Activated CD8-positive, alpha-beta memory T cell treated with anti-CD3 and anti-CD28 coated beads, Interleukin-2, amount 50 U/mL, for 4 hours (primary cell): ENCODE results near the gene CCNL2.
"Not testable (repeated sequence)": the region's sequence is repeated elsewhere in the genome, so short reads cannot be mapped to it uniquely, and the experiment has no call there.

Experiments used
- DNase-seq: peaks from one replicate; pipeline ENCODE4 v3.0.0-alpha.2; 2020

CCNL2 gene

GRCh38 chr1:1419363-1419812, 20.3 kb upstream of the CCNL2 start:
- DNase-seq = no peak

- DNase-seq = no peak
Measured at GRCh38 chr1:1418464-1419362, 19.6 kb upstream of the CCNL2 start.

- not testable (repeated sequence) for DNase-seq
Measured at GRCh38 chr1:1417825-1418463, 18.8 kb upstream of the CCNL2 start.

DNA sequence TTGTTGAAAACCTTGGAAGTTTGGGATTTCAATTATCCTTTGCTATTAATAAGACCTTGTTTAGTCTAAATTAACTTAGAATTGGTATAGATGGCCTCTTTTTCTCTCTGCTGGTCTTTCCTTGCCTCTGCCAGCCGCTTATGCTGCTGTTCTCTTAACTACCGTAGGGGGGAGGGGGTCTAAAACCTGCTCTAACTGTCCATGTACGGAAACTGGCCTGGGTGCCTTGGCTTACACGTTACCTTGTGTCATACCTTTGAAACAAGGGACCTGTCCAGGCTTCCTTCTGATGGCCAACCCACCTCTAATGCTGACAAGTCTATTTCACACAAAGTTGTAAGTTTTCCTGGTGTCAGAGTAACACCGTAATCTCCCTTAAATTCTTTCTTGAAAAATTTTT, 18.3 kb upstream of the CCNL2 start:
- DNase-seq = not testable (repeated sequence)

DNA sequence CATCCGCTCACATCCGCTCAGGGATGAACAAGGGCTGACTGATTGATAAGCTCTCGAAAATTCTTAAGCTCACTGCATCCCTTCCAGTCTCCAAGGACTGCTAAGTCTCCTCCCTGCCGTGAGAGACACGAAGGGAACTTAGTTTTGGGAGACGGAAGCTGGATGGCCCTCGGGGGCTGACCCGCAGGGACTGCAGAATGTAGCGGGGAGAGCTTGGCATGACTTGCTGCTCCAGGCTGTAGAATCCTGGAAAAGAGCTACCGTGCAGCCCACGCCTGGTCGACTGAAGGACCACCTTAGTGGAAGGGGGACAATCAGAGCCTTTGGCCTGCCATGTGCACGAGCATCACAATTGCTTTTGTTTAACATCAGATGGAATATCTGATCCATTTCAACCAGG, 16.6 kb upstream of the CCNL2 start:
- DNase-seq = no peak

GRCh38 chr1:1412311-1412902, 13.3 kb upstream of the CCNL2 start:
- DNase-seq = not testable (repeated sequence)

GRCh38 chr1:1411626-1412025, 12.5 kb upstream of the CCNL2 start:
- no peak for DNase-seq

GRCh38 chr1:1410238-1410637, 11.1 kb upstream of the CCNL2 start:
- DNase-seq = not testable (repeated sequence)

GRCh38 chr1:1407636-1408318, 8.6 kb upstream of the CCNL2 start:
- peak; percentile 34 for DNase-seq

DNA sequence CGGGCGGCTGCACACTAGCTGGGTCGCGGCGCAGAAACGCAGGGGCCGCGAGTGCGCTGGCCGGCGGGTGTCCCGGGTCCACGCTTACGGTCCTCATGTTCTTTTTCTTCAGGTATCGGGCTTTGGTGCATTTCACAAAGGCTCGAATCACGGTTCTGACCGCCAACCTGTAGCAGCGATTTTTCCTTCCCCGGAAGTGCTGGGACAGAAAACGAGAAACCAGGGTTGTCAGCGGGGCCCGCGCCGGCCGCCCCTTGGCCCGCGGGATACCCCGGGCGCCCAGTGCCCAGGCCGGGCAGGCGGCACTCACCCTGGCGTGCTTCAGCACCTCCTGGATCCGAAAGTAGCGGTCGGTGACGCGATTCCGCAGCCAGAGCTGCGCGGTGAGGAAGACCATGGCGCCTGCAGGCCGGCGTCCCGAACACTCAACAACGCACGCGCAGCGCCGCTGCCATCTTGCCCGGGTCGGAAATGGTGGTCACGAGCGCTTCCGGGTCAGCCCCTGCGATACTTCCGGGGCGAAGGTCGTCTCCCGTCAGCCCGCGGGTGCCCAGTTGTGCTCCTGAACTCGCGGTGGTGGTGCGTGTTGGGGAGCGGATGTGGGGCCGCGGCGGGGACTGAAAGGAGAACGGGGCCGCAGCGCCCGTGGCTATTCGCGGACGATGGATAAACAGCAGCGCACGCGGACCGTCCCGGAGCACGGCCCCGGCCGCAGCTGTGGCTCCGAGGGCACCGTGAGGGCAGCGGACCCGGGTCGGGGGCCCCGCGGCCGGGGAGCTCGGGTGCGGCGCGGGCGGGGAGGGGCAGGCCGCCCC, 7.9 kb upstream of the CCNL2 start, which contains the start of gene MRPL20:
MRPL20 (minus strand) TSS at position 473 of the 815 bp plus-strand sequence; CDS start at position 397, 76 bp downstream.
- DNase-seq = peak; percentile 94

DNA sequence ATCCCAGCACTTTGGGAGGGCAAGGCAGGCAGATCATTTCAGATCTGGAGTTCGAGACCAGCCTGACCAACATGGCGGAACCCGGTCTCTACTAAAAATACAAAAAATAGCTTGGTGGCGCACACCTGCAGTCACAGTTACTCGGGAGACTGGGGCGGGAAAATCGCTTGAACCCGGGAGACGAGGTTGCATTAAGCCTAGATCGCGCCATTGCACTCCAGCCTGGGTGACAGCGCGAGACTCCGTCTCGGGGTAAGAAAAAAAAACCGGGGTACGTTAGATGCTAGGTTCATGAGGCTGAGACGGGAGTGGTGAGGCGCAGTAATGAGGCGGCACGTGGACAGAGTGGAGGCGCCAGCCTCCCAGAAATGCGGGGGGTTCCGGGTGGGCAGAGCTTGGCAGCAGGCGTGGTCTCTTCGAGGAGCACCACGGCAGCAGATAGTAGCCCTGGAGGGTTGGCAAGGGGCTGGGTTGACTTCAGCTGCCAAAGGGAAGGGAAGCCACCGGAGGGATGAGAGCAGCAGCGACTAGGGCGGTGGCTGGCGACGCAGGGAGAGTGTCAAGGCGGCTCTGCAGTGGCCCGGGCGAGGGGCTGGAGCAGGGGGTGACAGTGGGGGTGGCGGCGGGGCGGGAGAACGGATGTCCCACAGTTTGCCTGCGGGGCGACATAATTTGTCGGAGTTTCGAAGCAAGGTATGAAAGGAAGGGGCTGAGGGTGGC, 7.1 kb upstream of the CCNL2 start:
- no peak for DNase-seq

GRCh38 chr1:1403653-1404052, 4.5 kb upstream of the CCNL2 start:
- DNase-seq = no peak

DNA sequence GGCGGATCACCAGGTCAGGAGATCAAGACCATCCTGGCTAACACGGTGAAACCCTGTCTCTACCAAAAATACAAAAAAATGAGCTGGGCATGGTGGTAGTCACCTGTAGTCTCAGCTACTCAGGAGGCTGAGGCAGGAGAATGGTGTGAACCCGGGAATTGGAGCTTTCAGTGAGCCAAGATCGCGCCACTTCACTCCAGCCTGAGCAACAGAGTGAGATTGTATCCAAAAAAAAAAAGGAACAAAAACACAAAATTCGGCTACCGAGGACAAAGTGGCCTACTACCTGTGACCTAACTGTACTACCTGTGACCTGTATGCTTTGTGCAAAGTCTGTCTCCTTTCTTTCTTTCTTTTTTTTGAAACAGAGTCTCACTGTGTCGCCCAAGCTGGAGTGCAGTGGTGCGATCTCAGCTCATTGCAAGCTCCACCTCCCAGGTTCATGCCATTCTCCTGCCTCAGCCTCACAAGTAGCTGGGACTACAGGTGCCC, 3.8 kb upstream of the CCNL2 start:
- DNase-seq = not testable (repeated sequence)

GRCh38 chr1:1402072-1402900, 3.2 kb upstream of the CCNL2 start:
- no peak for DNase-seq

GRCh38 chr1:1401457-1402010, 2.4 kb upstream of the CCNL2 start:
- no peak for DNase-seq

DNA sequence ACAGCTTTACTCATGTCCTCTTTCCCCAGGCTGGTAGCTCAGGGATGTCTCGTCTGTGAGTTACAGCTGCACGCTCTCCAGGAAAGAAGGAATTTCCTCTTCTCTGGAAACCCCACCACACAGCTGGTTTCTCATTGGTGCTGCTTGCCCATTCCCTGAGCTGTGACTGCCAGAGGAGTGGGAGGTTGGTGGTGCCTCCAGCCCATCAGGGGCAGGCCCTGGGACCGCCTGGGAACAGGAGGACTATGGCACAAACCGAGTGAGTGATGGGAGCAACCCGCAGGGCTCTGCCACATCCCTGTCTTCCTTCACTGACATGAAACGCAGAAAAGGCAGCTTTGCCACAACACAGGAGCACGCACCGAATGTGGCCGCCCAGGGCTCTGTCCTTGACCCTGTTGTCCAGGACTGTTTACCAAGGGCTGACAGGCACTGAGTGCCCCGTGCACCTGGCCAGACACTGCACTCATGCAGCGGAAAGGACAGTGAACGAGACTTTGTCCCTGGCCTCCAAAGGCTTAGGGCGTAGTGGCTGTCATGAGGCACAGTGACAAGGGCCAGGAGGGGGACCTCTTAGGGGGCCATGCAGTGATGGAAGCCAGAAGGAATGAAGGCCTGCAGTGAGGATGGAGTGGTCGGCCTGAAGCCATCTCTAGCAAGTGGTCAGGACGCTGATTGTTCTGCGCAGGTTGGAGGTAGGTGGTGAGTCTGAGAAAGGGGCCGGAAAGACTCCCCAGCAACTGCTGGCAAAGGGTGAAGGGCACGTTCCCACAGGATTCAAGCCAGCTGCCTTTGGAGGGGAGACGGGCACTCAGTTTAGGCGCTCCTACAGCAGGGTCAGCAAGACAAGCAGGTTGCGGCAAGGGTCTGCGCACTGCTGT, 1.7 kb upstream of the CCNL2 start:
- DNase-seq = no peak

DNA sequence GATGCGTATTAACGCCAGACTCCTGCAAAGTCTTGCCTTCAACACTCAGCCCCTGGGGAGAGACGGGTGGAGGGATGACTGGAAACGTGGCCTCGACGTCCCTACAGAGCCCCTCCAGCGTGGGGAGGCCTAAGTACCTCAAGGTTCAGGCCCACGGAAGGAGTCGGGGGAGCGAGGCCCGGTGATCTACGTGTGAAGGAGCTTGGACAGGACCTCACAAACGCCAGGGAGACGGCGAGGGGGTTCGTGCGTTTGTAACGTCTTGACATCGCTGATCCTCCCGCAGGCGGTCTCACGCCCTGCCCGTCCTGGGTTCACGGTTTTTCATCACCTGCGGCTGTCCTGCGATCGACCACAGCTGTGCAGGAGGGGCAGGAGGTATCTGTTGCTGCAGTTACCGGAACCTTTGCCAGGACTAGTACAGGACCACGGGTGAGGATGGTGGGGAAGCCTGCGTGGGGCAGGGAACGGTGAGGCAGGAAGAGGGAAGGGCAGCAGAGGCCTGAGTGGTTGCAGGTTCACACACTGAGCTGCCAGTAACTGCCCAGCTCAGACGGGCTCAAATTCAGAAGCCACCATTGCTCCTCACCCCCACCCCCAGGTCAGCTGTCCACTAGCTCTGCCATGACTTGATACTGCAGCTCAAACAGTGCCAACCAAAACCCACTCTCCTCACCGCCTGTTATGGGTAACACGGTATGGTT, 889 bp upstream of the CCNL2 start:
- DNase-seq = no peak

- DNase-seq = no peak
Measured at GRCh38 chr1:1398677-1399186, 403 bp downstream of the CCNL2 start.
